Measurements from ENCODE around the gene LPXN.

DNA sequence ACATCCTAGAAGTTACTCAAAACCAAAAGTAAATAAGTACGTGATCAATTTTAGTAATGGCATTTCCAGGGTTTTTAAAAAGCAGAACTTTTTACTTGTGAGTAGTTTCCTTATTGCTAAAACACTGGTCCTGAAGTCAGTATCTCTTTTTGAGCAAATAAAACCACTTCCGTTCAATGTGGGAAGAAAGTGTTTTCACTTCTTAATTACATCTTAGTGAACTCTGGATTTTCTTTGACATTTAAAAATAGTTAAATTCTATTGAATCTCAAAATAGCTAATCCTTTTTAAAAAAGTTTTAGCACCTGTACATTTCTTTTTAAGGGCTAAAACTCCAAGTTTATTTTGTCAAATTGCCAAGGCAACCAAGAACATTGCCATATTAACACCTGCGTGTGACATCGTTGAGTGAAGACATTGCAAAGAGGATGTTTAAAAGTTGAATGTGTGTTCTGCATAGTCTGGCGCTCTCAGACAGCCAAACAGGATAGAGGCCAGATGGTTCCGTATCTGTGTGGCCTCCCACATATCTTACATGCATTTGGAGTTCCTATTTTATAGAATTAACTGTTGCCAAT, 50.5 kb downstream of the LPXN start:
- TF ChIP-seq EP300 (IDR thresholded peaks at IDR 0.05; ENCODE audit: borderline replicate concordance in 1 of 2, control insufficient read depth in 1 of 2, low read depth in 2 of 2, low read length in 2 of 2): peak; percentile 67 to 92; a peak in 3 of 4 replicates
- TF ChIP-seq SREBF2 (IDR thresholded peaks at IDR 0.05; ENCODE audit: low read length): no peak
- TF ChIP-seq, protein P1, sequence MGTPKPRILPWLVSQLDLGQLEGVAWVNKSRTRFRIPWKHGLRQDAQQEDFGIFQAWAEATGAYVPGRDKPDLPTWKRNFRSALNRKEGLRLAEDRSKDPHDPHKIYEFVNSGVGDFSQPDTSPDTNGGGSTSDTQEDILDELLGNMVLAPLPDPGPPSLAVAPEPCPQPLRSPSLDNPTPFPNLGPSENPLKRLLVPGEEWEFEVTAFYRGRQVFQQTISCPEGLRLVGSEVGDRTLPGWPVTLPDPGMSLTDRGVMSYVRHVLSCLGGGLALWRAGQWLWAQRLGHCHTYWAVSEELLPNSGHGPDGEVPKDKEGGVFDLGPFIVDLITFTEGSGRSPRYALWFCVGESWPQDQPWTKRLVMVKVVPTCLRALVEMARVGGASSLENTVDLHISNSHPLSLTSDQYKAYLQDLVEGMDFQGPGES (IDR thresholded peaks at IDR 0.05): no peak
- no peak for TF ChIP-seq MXI1 (IDR thresholded peaks at IDR 0.05; ENCODE audit: low read depth, low read length)
- TF ChIP-seq TBL1XR1 (IDR thresholded peaks at IDR 0.05; ENCODE audit: low read depth, low read length): peak; percentile 98
- TF ChIP-seq DPF2 (IDR thresholded peaks at IDR 0.05): peak; percentile 91
- TF ChIP-seq, protein P2, sequence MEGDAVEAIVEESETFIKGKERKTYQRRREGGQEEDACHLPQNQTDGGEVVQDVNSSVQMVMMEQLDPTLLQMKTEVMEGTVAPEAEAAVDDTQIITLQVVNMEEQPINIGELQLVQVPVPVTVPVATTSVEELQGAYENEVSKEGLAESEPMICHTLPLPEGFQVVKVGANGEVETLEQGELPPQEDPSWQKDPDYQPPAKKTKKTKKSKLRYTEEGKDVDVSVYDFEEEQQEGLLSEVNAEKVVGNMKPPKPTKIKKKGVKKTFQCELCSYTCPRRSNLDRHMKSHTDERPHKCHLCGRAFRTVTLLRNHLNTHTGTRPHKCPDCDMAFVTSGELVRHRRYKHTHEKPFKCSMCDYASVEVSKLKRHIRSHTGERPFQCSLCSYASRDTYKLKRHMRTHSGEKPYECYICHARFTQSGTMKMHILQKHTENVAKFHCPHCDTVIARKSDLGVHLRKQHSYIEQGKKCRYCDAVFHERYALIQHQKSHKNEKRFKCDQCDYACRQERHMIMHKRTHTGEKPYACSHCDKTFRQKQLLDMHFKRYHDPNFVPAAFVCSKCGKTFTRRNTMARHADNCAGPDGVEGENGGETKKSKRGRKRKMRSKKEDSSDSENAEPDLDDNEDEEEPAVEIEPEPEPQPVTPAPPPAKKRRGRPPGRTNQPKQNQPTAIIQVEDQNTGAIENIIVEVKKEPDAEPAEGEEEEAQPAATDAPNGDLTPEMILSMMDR (IDR thresholded peaks at IDR 0.05 in 2 of 3, conservative IDR thresholded peaks at IDR 0.05 in 1 of 3; ENCODE audit: control insufficient read depth in 2 of 3, extremely low read depth in 1 of 3, insufficient read depth in 1 of 3, low read depth in 3 of 3, low read length in 3 of 3): no peak
- TF ChIP-seq, protein P3, sequence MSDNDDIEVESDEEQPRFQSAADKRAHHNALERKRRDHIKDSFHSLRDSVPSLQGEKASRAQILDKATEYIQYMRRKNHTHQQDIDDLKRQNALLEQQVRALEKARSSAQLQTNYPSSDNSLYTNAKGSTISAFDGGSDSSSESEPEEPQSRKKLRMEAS (IDR thresholded peaks at IDR 0.05; ENCODE audit: low read depth, low read length): no peak
- TF ChIP-seq NR2C2 (IDR thresholded peaks at IDR 0.05; ENCODE audit: borderline replicate concordance, control insufficient read depth, insufficient read length, low read depth): no peak
- TF ChIP-seq KDM1A (IDR thresholded peaks at IDR 0.05; ENCODE audit: borderline replicate concordance): no peak
- no peak; the same call in 1 of the 2 replicates for TF ChIP-seq TCF7 (IDR thresholded peaks at IDR 0.05; ENCODE audit: borderline replicate concordance)

Measured in GM12878 (cell line).